Neural cell (in vitro differentiated cells): ENCODE results near the gene PSMD8. TPM values are rescaled to one million over a fixed set of nuclear protein-coding genes. Genes with fewer than 3 reads are reported as not detected.
"Not testable (repeated sequence)": the region's sequence is repeated elsewhere in the genome, so short reads cannot be mapped to it uniquely, and the experiment has no call there.

Experiments used
- H2AFZ ChIP-seq: fragments of 200-600, 300-800 bp; sonication (generic), shearing (Covaris generic); 2 replicates; pipeline ENCODE4 v1.6.0; 2014; ENCODE audit warnings: low read depth, mild to moderate bottlenecking, antibody characterized with exemption, low read length, moderate library complexity
- H3F3A ChIP-seq: fragments of 200-600 bp; shearing (Covaris generic); 2 replicates; pipeline ENCODE4 v1.6.1; 2016; ENCODE audit warnings: mild to moderate bottlenecking, moderate library complexity, mixed read lengths, antibody characterized with exemption, low read length; ENCODE audit not compliant: insufficient read depth, poor library complexity, severe bottlenecking
- H3K27ac ChIP-seq: fragments of 200-600, 300-800 bp; sonication (generic), shearing (Covaris generic); 2 replicates; pipeline ENCODE4 v1.5.1; 2014; ENCODE audit warnings: mild to moderate bottlenecking, low read length, moderate library complexity
- H3K27me3 ChIP-seq: fragments of 300-800, 200-600 bp; sonication (generic), shearing (Covaris generic); 2 replicates; pipeline ENCODE4 v1.6.0; 2014; ENCODE audit warnings: mild to moderate bottlenecking, low read depth, low read length, moderate library complexity; ENCODE audit not compliant: insufficient read depth
- H3K36me3 ChIP-seq: fragments of 300-800, 200-600 bp; sonication (generic), shearing (Covaris generic); 2 replicates; pipeline ENCODE4 v1.5.1; 2014; ENCODE audit warnings: mild to moderate bottlenecking, antibody characterized with exemption, low read length, moderate library complexity; ENCODE audit not compliant: insufficient read depth
- H3K4me2 ChIP-seq: fragments of 300-800, 200-600 bp; sonication (generic), shearing (Covaris generic); 2 replicates; pipeline ENCODE4 v1.6.0; 2014; ENCODE audit warnings: mild to moderate bottlenecking, low read length
- H3K4me3 ChIP-seq: fragments of 300-800, 200-600 bp; sonication (generic), shearing (Covaris generic); 2 replicates; pipeline ENCODE4 v1.5.1; 2014; ENCODE audit warnings: mild to moderate bottlenecking, low read length, moderate library complexity
- H3K79me2 ChIP-seq: fragments of 200-600 bp; shearing (Covaris generic); replicated peaks from 2 replicates; pipeline ENCODE4 v1.6.0; 2014; ENCODE audit warnings: mild to moderate bottlenecking, low read length, moderate library complexity; ENCODE audit not compliant: insufficient read depth
- H3K9ac ChIP-seq: fragments of 300-800, 200-600 bp; sonication (generic), shearing (Covaris generic); 2 replicates; pipeline ENCODE4 v1.6.1; 2016; ENCODE audit warnings: mild to moderate bottlenecking, low read length, mixed read lengths
- H3K9me2 ChIP-seq: fragments of 200-600 bp; shearing (Covaris generic); 2 replicates; pipeline ENCODE4 v1.6.1; 2016; ENCODE audit warnings: mild to moderate bottlenecking, low read length, mixed read lengths; ENCODE audit not compliant: insufficient read depth
- H3K9me3 ChIP-seq: fragments of 200-600, 300-800 bp; sonication (generic), shearing (Covaris generic); 2 replicates; pipeline ENCODE4 v1.6.1; 2016; ENCODE audit warnings: mild to moderate bottlenecking, mixed run types, low read length, moderate library complexity, mixed read lengths
- H4K20me1 ChIP-seq: fragments of 200-600 bp; shearing (Covaris generic); 2 replicates; pipeline ENCODE4 v1.6.1; 2016; ENCODE audit warnings: mild to moderate bottlenecking, mixed run types; ENCODE audit not compliant: insufficient read depth
- MXI1 ChIP-seq: fragments of 450-650 bp; conservative IDR thresholded peaks from 2 replicates; pipeline ENCODE4 v1.6.1; 2014; ENCODE audit warnings: antibody characterized with exemption, mild to moderate bottlenecking; ENCODE audit not compliant: poor library complexity, severe bottlenecking
- POLR2AphosphoS5 ChIP-seq: IDR thresholded peaks from 2 replicates; pipeline ENCODE4 v1.6.1; 2012
- polyA plus RNA-seq: library from polyadenylated mRNA; depleted of rRNA; stranded (reverse); fragments of >200 nt; gene quantifications from 2 replicates; pipeline ENCODE4 v1.2.3, GENCODE V29; 2014
- TF ChIP-seq, protein P1 (sequence below): IDR thresholded peaks from 2 replicates; pipeline ENCODE4 v1.6.1; 2012; ENCODE audit warnings: borderline replicate concordance
- TF ChIP-seq, protein P2 (sequence below): fragments of 450-650 bp; IDR thresholded peaks from 2 replicates; pipeline ENCODE4 v1.5.1; 2014; ENCODE audit warnings: antibody characterized with exemption, mild to moderate bottlenecking, moderate library complexity; ENCODE audit not compliant: poor library complexity, severe bottlenecking

Gene PSMD8
- polyA plus RNA-seq, 1 donor from 2014 or later, result 334 TPM

DNA sequence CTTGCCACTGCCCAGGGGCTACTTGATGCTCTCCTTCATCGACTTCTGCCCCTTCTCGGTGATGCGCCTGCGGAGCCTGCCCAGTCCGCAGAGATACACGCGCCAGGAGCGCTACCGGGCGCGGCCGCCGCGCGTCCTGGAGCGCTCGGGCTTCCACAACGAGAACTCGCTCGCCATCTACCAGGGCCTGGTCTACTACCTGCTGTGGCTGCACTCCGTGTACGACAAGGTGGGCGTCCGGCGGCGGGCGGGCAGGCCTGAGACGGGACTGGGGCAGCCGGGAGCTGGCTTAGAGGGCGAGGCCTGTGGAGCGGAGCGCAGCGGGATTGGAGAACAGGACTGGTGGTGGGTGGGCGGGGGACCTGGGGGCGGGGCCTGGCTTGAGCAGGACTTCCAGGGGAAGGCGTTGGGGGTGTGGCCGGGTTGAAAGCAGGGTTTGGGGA is 12.7 kb upstream of the PSMD8 start:
- Histone ChIP-seq H3K79me2 (no peaks in the 10 kb centered on the region), H4K20me1 (no peaks in the 10 kb centered on the region), H3K9me2 (no peaks in the 10 kb centered on the region), H3K4me2 (no peak overlapping the region), H3K36me3 (no peaks in the 10 kb centered on the region), H3K27ac (no peak overlapping the region), H3K4me3 (peak overlapping the region; percentile 88), H3K27me3 (peaks cover 23% of the 10 kb centered on the region), H2AFZ (no peak overlapping the region), H3F3A (no peaks in the 10 kb centered on the region), H3K9ac (peak overlapping the region; percentile 53), H3K9me3 (no peaks in the 10 kb centered on the region)
- TF ChIP-seq, protein P1, sequence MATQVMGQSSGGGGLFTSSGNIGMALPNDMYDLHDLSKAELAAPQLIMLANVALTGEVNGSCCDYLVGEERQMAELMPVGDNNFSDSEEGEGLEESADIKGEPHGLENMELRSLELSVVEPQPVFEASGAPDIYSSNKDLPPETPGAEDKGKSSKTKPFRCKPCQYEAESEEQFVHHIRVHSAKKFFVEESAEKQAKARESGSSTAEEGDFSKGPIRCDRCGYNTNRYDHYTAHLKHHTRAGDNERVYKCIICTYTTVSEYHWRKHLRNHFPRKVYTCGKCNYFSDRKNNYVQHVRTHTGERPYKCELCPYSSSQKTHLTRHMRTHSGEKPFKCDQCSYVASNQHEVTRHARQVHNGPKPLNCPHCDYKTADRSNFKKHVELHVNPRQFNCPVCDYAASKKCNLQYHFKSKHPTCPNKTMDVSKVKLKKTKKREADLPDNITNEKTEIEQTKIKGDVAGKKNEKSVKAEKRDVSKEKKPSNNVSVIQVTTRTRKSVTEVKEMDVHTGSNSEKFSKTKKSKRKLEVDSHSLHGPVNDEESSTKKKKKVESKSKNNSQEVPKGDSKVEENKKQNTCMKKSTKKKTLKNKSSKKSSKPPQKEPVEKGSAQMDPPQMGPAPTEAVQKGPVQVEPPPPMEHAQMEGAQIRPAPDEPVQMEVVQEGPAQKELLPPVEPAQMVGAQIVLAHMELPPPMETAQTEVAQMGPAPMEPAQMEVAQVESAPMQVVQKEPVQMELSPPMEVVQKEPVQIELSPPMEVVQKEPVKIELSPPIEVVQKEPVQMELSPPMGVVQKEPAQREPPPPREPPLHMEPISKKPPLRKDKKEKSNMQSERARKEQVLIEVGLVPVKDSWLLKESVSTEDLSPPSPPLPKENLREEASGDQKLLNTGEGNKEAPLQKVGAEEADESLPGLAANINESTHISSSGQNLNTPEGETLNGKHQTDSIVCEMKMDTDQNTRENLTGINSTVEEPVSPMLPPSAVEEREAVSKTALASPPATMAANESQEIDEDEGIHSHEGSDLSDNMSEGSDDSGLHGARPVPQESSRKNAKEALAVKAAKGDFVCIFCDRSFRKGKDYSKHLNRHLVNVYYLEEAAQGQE, result no peak
- TF ChIP-seq, protein P2, sequence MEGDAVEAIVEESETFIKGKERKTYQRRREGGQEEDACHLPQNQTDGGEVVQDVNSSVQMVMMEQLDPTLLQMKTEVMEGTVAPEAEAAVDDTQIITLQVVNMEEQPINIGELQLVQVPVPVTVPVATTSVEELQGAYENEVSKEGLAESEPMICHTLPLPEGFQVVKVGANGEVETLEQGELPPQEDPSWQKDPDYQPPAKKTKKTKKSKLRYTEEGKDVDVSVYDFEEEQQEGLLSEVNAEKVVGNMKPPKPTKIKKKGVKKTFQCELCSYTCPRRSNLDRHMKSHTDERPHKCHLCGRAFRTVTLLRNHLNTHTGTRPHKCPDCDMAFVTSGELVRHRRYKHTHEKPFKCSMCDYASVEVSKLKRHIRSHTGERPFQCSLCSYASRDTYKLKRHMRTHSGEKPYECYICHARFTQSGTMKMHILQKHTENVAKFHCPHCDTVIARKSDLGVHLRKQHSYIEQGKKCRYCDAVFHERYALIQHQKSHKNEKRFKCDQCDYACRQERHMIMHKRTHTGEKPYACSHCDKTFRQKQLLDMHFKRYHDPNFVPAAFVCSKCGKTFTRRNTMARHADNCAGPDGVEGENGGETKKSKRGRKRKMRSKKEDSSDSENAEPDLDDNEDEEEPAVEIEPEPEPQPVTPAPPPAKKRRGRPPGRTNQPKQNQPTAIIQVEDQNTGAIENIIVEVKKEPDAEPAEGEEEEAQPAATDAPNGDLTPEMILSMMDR, result peak; percentile 62

DNA sequence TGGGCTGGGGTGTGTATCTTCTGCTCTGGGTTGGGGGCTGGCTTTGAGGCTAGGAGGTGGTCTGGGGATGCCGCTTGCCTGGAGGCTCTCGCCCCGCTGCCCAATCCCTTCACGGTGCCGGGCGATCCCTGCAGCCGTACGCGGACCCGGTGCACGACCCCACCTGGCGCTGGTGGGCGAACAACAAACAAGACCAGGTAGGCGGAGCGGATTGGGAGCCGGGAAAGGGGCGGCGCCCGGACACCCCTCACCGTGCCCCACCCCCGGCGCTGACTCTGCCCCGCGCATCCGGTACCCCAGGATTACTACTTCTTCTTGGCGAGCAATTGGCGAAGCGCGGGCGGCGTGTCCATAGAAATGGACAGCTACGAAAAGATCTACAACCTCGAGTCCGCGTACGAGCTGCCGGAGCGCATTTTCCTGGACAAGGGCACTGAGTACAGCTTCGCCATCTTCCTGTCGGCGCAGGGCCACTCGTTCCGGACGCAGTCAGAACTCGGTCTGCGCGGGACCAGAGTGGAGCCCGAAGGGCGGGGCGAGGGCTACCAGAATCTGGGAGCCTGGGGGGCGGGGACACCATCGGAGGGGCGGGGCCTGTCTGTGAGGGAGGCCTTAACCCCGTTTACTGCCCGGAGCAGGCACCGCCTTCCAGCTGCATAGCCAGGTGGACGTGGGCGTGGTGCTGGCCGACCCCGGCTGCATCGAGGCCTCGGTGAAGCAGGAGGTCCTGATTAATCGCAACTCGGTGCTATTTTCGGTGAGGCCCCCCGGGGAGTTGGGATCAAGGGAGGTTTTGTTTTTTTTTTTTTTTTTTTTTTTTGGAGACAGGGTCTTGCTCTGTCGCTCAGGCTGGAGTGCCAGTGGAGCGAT is 12.1 kb upstream of the PSMD8 start:
- TF ChIP-seq POLR2AphosphoS5 (peak; percentile 10), MXI1 (no peak)
- Histone ChIP-seq H3F3A (no peaks in the 10 kb centered on the region), H3K27ac (no peak overlapping the region), H3K27me3 (peaks cover 23% of the 10 kb centered on the region), H3K79me2 (no peaks in the 10 kb centered on the region), H3K9me3 (no peaks in the 10 kb centered on the region), H3K9ac (peak overlapping the region; percentile 53), H3K9me2 (no peaks in the 10 kb centered on the region), H2AFZ (peak overlapping the region; percentile 1), H3K36me3 (no peaks in the 10 kb centered on the region), H3K4me3 (peak overlapping the region; percentile 88), H3K4me2 (peak overlapping the region; percentile 78), H4K20me1 (no peaks in the 10 kb centered on the region)

DNA sequence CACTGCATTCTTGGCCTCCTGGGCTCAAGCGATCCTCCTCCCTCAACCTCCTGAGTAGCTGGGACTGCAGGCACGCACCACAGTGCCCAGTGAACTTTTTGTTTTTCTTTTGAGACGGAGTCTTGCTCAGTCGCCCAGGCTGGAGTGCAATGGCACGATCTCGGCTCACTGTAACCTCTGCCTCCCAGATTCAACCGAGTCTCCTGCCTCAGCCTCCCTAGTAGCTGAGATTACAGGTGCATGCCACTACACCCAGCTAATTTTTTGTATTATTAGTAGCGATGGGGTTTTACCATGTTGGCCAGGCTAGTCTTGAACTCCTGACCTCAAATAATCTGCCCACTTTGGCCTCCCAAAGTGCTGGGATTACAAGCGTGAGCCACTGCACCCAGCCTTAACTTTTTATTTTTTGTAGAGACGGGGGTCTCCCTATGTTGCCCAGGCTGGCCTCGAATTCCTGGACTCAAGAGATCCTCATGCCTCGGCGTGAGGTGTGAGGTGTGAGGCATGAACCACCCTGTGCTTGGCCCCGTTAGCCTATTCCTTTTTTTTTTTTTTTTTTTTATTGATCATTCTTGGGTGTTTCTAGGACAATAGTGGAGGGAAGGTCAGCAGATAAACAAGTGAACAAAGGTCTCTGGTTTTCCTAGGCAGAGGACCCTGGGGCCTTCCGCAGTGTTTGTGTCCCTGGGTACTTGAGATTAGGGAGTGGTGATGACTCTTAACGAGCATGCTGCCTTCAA is 11.3 kb upstream of the PSMD8 start:
- H4K20me1 ChIP-seq, H3K27ac ChIP-seq, H3K9me2 ChIP-seq, H3K36me3 ChIP-seq, H3K9me3 ChIP-seq, H3K79me2 ChIP-seq, H3F3A ChIP-seq, H2AFZ ChIP-seq, H3K9ac ChIP-seq: not testable (repeated sequence)
- H3K27me3 ChIP-seq, result peaks cover 23% of the 10 kb centered on the region
- peak overlapping the region; percentile 78 for H3K4me2 ChIP-seq
- H3K4me3 ChIP-seq, result peak overlapping the region; percentile 88
